ENCODE data around the gene GSK3B.
"Not testable (repeated sequence)": the region's sequence is repeated elsewhere in the genome, so short reads cannot be mapped to it uniquely, and the experiment has no call there.

The GSK3B gene

GRCh38 chr3:120095226-120095978 lies 1.2 kb upstream of the GSK3B start:
- peak; percentile 59 for DNase-seq

GRCh38 chr3:120094776-120095225 lies 554 bp upstream of the GSK3B start:
- DNase-seq: no peak

DNA sequence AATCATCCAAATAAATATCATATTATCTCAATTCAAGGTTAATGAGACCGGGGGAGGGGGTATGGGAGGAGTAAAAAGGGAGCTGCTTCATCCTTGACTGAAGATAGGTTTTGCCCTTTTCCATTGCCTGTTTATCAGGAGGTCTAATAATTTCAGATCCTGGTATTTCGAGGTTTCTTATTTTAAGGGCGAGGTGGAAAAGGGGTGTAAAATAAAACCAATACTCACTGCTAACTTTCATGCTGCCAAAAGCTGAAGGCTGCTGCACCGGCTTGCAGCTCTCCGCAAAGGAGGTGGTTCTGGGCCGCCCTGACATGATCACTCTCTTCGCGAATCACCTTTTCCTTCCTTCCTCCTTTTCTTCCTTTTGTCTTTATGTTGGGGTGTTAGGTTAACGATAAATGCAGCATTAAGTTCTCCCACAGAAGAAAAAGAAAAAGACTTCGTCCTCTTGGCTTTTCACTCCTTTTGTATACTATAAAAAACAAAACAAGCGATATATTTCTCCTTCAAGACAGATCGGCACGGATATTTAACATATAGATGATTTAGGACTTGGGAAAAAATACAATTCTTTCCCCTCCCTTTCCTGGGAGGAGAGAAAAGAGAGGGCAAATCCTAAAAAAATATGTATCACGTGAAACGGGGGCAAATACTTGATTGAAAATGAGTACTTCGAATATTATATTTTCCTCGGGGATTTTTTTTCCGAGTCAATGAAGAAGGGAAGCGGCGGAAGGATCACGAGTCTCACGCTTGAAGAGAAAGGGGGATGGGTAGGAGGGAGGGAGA lies 932 bp downstream of the GSK3B start:
- peak; percentile 10 for DNase-seq

- DNase-seq: no peak
Measured at GRCh38 chr3:120092474-120092873, 1.8 kb downstream of the GSK3B start.

DNA sequence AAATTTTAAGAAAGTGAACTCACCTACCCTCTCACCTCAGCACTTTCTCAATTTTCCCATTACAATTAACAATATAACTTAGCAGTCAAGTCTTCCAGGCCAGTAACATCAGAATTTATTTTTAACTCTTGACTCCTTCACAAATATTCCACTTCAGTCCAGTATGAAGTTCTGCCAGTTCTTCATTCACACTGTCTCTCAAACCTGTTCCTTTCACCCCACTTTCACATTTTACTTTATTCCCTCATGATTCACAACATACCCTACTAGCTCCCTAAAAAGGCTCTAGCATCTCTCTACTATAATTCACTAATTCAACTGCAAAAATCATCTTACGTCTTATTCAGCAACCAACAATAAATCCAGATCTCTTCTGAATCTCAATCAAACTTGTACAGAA lies 3.8 kb downstream of the GSK3B start:
- DNase-seq: no peak

DNA sequence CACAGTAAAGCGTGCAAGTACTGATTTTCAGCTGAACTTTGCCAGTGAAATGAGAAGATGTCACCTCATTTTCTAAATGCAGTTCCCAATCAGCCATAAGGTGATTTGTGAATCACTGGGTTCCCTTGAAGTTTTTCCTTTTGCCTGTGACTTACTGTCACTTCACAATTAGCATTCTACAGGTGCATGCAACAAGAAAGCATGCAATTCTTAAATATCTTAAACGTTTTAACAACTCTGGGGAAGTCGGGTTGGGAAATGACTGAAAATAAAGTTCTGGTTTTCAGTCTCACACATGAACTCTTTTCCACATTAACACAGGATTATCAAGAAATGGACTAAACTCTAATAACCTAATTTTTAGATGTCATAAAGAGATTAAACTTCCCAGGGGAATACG lies 5.2 kb downstream of the GSK3B start:
- DNase-seq: no peak

DNA sequence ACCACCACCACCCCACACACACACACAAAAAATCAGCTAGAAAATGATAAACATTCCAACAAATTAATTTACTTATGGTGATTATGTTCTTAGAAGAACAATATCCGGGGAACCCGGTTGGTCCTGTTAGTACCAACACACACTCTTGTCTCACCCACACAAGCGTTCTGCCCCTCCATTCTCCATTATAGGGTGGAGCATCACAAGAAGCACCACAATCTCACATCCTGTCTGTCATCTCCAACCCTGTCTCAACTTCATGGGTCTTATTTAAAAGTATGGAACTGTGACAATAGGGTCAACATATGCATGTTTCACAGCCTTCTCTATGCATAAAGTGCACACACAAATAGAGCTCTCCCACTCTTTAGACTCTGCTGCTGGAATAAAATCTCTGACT lies 5.6 kb downstream of the GSK3B start:
- no peak for DNase-seq

GRCh38 chr3:120081719-120082118 lies 12.5 kb downstream of the GSK3B start:
- no peak for DNase-seq

GRCh38 chr3:120080836-120081235 lies 13.4 kb downstream of the GSK3B start:
- no peak for DNase-seq

DNA sequence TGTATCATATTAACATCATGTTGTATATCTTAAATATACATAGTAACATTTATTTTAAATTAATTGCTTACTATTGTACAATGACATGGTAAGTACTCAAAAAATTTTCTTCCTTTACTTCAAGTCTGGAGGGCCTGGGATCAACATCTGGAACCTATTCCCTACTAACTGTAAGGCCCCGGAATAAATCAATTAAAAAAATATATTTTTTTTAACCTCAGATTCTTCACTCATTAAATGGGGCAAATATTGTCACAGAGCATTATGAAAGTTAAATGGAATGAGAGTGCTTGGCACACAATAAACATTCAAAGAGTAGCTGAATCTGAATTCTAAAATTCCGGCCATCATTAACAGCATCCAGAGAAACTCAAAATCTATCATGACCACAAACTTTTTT lies 16.5 kb downstream of the GSK3B start:
- no peak for DNase-seq

- DNase-seq: no peak
Measured at GRCh38 chr3:120072867-120073525, 21.3 kb downstream of the GSK3B start.

DNA sequence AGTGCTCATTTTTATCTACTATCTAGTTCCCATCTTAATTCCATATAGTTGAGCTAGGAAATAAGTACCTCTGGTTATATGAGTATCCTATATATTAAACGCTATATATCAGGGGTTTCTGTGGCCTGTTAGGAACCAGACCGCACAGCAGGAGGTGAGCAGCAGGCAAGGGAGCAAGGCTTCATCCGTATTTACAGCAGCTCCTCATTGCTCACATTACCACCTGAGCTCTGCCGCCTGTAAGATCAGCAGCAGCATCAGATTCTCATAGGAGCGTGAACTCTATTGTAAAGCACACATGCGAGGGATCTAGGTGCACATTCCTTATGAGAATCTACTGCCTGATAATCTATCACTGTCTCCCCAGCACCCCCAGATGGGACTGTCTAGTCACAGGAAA lies 23.0 kb downstream of the GSK3B start:
- no peak for DNase-seq

DNA sequence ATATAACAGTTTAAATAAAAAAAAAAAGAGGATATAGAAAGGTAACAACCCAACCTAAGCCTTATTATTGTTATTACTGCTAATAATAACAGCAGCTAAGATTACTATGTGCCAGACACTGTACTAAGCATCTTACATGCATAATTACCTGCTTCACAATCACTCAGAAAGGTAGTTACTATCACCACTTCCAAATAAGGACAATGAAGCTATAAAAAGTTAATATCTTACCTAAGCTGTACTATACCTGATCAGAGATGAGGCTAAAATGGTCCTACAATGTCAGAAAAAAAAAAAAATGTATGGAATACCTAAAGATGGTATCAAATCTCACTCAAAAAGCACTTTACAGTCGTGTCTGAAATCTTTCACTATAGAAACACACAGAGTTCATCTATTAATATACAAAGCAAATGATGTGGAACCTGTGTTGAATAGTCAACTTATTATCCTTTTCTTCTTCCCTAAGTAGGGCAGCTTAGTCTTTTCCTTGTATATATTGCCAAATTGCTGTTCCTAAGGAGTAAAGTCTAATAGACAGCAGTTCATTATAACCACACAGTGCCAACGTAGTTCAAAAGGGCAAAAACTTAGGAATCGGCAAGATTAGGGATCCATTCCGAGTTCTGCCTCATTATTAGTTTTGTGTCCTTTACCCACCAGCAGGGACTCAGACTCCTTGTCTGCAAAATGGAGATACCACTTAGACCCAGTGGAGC lies 23.8 kb downstream of the GSK3B start:
- DNase-seq: no peak

DNA sequence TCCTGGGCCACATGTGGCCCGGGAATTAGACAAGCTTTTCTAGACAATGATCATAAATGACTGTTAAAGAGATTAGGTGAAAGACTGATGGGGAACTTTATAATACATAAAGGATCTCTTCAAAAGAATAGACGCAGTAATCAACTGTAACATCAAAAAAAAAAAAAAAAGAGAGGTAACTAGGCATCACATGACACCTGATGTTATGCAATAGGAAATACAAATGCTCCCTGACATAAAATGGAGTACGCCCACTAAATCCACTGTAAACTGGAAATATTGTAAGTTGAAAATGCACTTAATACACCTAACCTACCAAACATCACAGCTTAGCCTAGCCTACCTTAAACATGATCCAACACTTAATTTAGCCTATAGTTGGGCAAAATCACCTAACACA lies 27.2 kb downstream of the GSK3B start:
- no peak for DNase-seq

GRCh38 chr3:120066634-120067033 lies 27.6 kb downstream of the GSK3B start:
- no peak for DNase-seq

- no peak for DNase-seq
Measured at GRCh38 chr3:120064641-120065040, 29.6 kb downstream of the GSK3B start.

DNA sequence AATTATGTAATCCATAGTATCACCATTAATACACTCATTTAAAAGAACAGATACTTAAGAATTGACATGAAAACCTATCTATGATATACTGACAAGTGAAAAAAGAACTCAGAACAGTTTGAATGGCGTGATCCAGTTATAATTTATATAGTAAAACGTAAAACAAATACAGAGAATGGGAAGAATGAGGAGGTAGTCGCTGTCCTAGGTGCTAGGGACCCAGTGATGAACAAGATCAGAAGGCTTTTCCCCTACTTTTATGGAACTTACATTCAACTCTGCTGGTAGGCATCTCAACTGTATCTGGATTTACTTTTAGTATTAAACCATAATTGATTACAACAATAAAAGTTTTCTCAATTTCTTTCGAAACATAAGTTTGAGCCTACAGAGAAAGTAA lies 31.8 kb downstream of the GSK3B start:
- no peak for DNase-seq

DNA sequence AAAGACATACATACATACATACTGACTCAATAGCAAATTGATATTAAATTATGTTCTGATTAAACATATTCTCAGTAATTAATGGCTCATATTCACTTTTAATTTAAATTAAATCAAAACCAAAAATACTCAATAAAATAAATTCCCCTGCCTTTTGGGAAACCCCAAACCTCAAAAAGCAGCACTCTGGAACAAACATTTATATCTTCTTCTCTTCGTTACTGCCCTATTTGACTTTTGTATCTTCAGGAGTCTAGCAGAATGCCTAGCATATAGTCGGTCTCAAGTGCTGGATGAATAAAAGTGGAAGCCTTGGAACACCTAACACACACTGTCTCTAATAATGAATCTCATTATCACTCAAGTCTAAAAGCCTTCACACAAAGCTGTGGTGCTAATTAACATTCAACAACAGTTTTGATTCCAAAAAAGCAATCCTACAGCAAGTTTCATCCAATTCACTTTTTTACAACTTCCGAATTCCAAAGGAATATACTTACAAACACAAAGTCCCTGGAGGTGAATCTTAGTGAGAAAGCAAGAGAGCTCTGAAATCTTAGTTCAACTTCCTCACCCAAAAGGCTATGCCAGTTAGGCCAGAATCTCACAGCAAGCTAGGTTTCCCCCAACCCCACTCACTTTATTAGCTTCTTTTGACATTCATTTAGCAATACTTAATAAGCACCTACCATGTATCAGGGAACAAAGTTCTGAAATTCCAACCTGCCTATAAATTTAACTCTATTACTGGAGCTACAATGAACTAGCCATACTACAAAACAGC lies 35.0 kb downstream of the GSK3B start:
- DNase-seq: no peak

DNA sequence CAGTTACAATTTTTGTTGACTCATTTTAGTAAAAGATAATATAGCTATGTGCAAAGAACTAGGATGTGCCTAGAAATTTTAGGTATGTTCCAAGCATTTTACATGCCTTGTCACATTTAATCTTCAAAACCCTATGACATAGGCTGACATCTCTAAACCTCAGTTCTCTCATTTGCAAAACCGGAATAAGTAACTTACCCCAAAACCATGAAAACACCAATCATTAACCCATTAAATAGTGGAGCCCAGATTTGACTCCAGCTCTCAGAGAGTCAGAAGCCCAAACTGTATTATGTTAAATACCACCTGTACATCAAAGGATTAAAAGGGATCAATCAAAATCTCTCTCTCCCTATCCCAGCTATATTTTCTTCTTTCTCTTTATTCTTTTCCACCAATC lies 36.6 kb downstream of the GSK3B start:
- no peak for DNase-seq

DNA sequence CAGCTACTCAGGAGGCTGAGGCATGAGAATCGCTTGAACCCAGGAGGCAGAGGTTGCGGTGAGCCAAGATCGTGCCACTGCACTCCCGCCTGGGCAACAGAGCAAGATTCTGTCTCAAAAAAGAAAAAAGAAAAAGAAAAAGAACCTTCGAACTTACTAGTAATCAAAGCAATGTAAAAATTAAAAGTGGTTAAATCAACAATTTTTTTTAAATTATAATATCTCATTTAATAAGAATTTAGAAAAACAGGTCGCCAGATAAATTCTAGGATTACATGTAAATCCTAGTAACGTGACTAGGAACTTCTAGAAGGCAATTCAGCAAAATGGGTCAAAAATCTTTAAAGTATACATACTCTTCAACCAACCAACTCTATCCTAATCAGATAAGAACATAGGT lies 37.2 kb downstream of the GSK3B start:
- DNase-seq: no peak

GRCh38 chr3:120053647-120054046 lies 40.6 kb downstream of the GSK3B start:
- DNase-seq: not testable (repeated sequence)

GRCh38 chr3:120052677-120053076 lies 41.6 kb downstream of the GSK3B start:
- DNase-seq: no peak
